Trophoblast cell (in vitro differentiated cells and primary cell): ENCODE measurements around the gene HOXA10.

Experiments
- DNase-seq, 2 donors: peaks; one replicate each; pipeline ENCODE4 v3.0.0-alpha.2; 2016
- H2AFZ ChIP-seq: 2 replicates; pipeline ENCODE4 v1.6.1; 2013; ENCODE audit warnings: low read length, moderate library complexity, mild to moderate bottlenecking; ENCODE audit not compliant: insufficient read depth, poor library complexity
- H2AK5ac ChIP-seq: 2 replicates; pipeline ENCODE4 v1.6.1; 2013; ENCODE audit warnings: mild to moderate bottlenecking, low read length
- H2BK120ac ChIP-seq: 2 replicates; pipeline ENCODE4 v1.6.1; 2013; ENCODE audit warnings: low read length, mild to moderate bottlenecking, moderate library complexity; ENCODE audit not compliant: insufficient read depth, poor library complexity
- H2BK12ac ChIP-seq: 2 replicates; pipeline ENCODE4 v1.6.1; 2013; ENCODE audit warnings: mild to moderate bottlenecking, low read length, moderate library complexity
- H2BK5ac ChIP-seq: 2 replicates; pipeline ENCODE4 v1.6.1; 2013; ENCODE audit warnings: low read length, low read depth, moderate library complexity, mild to moderate bottlenecking; ENCODE audit not compliant: poor library complexity
- H3K14ac ChIP-seq: 2 replicates; pipeline ENCODE4 v1.6.1; 2013; ENCODE audit warnings: mild to moderate bottlenecking, low read length
- H3K18ac ChIP-seq: 2 replicates; pipeline ENCODE4 v1.6.1; 2013; ENCODE audit warnings: mild to moderate bottlenecking, low read length
- H3K23ac ChIP-seq: 2 replicates; pipeline ENCODE4 v1.6.1; 2013; ENCODE audit warnings: low read length
- H3K27ac ChIP-seq: 2 replicates; pipeline ENCODE4 v1.5.1; 2013; ENCODE audit warnings: low read depth, mild to moderate bottlenecking, inconsistent platforms, low read length, moderate library complexity
- H3K27me3 ChIP-seq: 2 replicates; pipeline ENCODE4 v1.6.1; 2013; ENCODE audit warnings: inconsistent platforms, mild to moderate bottlenecking, low read length, moderate library complexity; ENCODE audit not compliant: insufficient read depth
- H3K36me3 ChIP-seq, 2 experiments: 1 replicate in 1 of 2; 2 replicates in 1 of 2; pipeline ENCODE4 v1.6.1; 2013; ENCODE audit warnings: low read length in 2 of 2, mild to moderate bottlenecking in 2 of 2, moderate library complexity in 1 of 2; ENCODE audit not compliant: insufficient read depth in 2 of 2, control insufficient read depth in 1 of 2
- H3K4ac ChIP-seq: 2 replicates; pipeline ENCODE4 v1.6.1; 2013; ENCODE audit warnings: low read depth, mild to moderate bottlenecking, low read length, moderate library complexity
- H3K4me1 ChIP-seq, 2 experiments: 1 replicate in 1 of 2; 2 replicates in 1 of 2; pipeline ENCODE4 v1.6.1; 2013; ENCODE audit warnings: low read length in 2 of 2, mild to moderate bottlenecking in 2 of 2, moderate library complexity in 1 of 2; ENCODE audit not compliant: insufficient read depth in 2 of 2, control insufficient read depth in 1 of 2
- H3K4me2 ChIP-seq: 2 replicates; pipeline ENCODE4 v1.6.1; 2013; ENCODE audit warnings: inconsistent platforms, mild to moderate bottlenecking, low read length, moderate library complexity
- H3K4me3 ChIP-seq: 2 replicates; pipeline ENCODE4 v1.5.1; 2013; ENCODE audit warnings: mild to moderate bottlenecking, low read depth, low read length, inconsistent platforms
- H3K79me1 ChIP-seq: one replicate; pipeline ENCODE4 v1.6.1; 2013; ENCODE audit warnings: low read length
- H3K79me2 ChIP-seq: 2 replicates; pipeline ENCODE4 v1.6.1; 2013; ENCODE audit warnings: low read length, mild to moderate bottlenecking; ENCODE audit not compliant: control insufficient read depth, insufficient read depth, poor library complexity
- H3K9ac ChIP-seq: 2 replicates; pipeline ENCODE4 v1.6.1; 2013; ENCODE audit warnings: mild to moderate bottlenecking, low read length
- H3K9me3 ChIP-seq: 2 replicates; pipeline ENCODE4 v1.6.1; 2013; ENCODE audit warnings: low read depth, mild to moderate bottlenecking, control low read depth, inconsistent platforms, low read length; ENCODE audit not compliant: insufficient read depth
- H4K12ac ChIP-seq: 2 replicates; pipeline ENCODE4 v1.6.1; 2013; ENCODE audit warnings: low read depth, mild to moderate bottlenecking, low read length, moderate library complexity
- H4K8ac ChIP-seq: 2 replicates; pipeline ENCODE4 v1.6.1; 2013; ENCODE audit warnings: low read depth, mild to moderate bottlenecking, low read length, moderate library complexity
- H4K91ac ChIP-seq: one replicate; pipeline ENCODE4 v1.6.1; 2013; ENCODE audit warnings: low read depth, mild to moderate bottlenecking, low read length, moderate library complexity
- WGBS: extraction: QIAGEN DNeasy Blood & Tissue Kit; methylation state at CpG from one replicate; pipeline ENCODE4 v1.1.7; 2013; ENCODE audit warnings: missing lambda C conversion rate; ENCODE audit not compliant: insufficient read length, insufficient coverage; ENCODE audit errors: extremely low coverage; 5-methylcytosine and 5-hydroxymethylcytosine counted together

The HOXA10 gene

GRCh38 chr7:27161721-27162560 lies 12.2 kb downstream of the HOXA10 start:
- no peak overlapping the region for H2BK5ac ChIP-seq
- no peaks in the 10 kb centered on the region for H3K36me3 ChIP-seq
- no peak overlapping the region for H3K27ac ChIP-seq
- H3K18ac ChIP-seq: no peak overlapping the region
- H4K91ac ChIP-seq: no peak overlapping the region
- no peak overlapping the region for H3K4me3 ChIP-seq
- no peaks in the 10 kb centered on the region for H3K79me1 ChIP-seq
- no peak overlapping the region for H4K12ac ChIP-seq
- peaks cover 86% of the 10 kb centered on the region for H3K27me3 ChIP-seq
- H3K23ac ChIP-seq: no peak overlapping the region
- no peak overlapping the region for H3K9ac ChIP-seq
- H3K4ac ChIP-seq: no peak overlapping the region
- WGBS: no CpG with 5 or more reads among the region's 30 CpGs
- DNase-seq: no peak
- H2AK5ac ChIP-seq: no peak overlapping the region
- H4K8ac ChIP-seq: no peak overlapping the region
- H3K14ac ChIP-seq: no peak overlapping the region
- H2AFZ ChIP-seq: no peak overlapping the region
- H2BK120ac ChIP-seq: no peak overlapping the region
- H3K9me3 ChIP-seq: peaks cover 49% of the 10 kb centered on the region
- H3K4me1 ChIP-seq: peaks cover 4 to 10% of the 10 kb centered on the region in 2 experiments
- peaks cover 1% of the 10 kb centered on the region for H3K79me2 ChIP-seq
- H2BK12ac ChIP-seq: no peak overlapping the region
- H3K4me2 ChIP-seq: no peak overlapping the region

DNA sequence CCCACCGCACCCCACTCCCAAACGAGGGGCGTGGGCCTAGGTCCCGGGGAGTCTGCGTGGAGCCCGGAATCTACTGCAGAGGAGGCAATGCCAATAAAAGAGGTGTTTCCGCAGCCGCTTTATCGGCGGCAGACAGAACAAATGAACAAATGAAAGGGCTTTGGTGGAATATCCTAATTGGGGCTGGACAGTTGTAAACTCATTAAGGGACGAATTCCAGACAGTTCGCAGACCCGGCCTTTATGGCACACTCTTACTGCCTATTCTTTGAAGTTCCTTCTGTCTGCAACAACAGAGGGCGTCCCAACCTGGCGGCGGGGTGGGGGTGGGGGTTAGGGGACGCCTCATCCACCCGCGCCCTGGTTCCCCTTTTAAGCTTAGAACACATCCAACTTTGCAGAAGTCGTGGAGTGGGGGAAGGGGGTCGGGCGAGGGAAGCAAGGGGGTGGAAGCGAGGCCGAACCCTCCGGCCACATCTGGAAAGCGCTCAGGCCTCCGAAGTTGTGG lies 12.9 kb downstream of the HOXA10 start:
- Histone ChIP-seq H3K9me3 (peaks cover 50% of the 10 kb centered on the region), H3K18ac (no peak overlapping the region), H3K4me1 (peaks cover 4 to 10% of the 10 kb centered on the region in 2 experiments), H2BK5ac (no peak overlapping the region), H3K27me3 (peaks cover 86% of the 10 kb centered on the region), H3K4me2 (peak overlapping the region; percentile 87), H3K4ac (no peak overlapping the region), H3K4me3 (no peak overlapping the region), H4K12ac (no peak overlapping the region), H2AK5ac (no peak overlapping the region), H4K91ac (no peak overlapping the region), H3K79me1 (no peaks in the 10 kb centered on the region), H4K8ac (no peak overlapping the region), H2BK12ac (no peak overlapping the region), H3K23ac (no peak overlapping the region), H2BK120ac (no peak overlapping the region), H2AFZ (no peak overlapping the region), H3K27ac (no peak overlapping the region), H3K36me3 (no peaks in the 10 kb centered on the region), H3K79me2 (peaks cover 1% of the 10 kb centered on the region), H3K9ac (no peak overlapping the region), H3K14ac (no peak overlapping the region)
- no CpG with 5 or more reads among the region's 27 CpGs for WGBS
- DNase-seq: no peak

- no peak overlapping the region for H2BK120ac ChIP-seq
- H3K4ac ChIP-seq: no peak overlapping the region
- no peak overlapping the region for H3K14ac ChIP-seq
- no peak overlapping the region for H2BK12ac ChIP-seq
- no peak overlapping the region for H3K9ac ChIP-seq
- H3K27ac ChIP-seq: no peak overlapping the region
- peaks cover 1% of the 10 kb centered on the region for H3K79me2 ChIP-seq
- no peak overlapping the region for H2AK5ac ChIP-seq
- peak overlapping the region; percentile 21 for H3K4me3 ChIP-seq
- H3K18ac ChIP-seq: no peak overlapping the region
- peak; percentile 67 to 87 for DNase-seq
- peak overlapping the region; percentile 16 for H2BK5ac ChIP-seq
- H4K91ac ChIP-seq: no peak overlapping the region
- peaks cover 86% of the 10 kb centered on the region for H3K27me3 ChIP-seq
- H3K4me1 ChIP-seq: peaks cover 4 to 12% of the 10 kb centered on the region in 2 experiments
- no CpG with 5 or more reads among the region's 54 CpGs for WGBS
- H3K36me3 ChIP-seq: no peaks in the 10 kb centered on the region
- H4K8ac ChIP-seq: peak overlapping the region; percentile 47
- peak overlapping the region; percentile 7 for H4K12ac ChIP-seq
- H2AFZ ChIP-seq: peak overlapping the region; percentile 93
- H3K4me2 ChIP-seq: peak overlapping the region; percentile 87
- peaks cover 48% of the 10 kb centered on the region for H3K9me3 ChIP-seq
- no peaks in the 10 kb centered on the region for H3K79me1 ChIP-seq
- no peak overlapping the region for H3K23ac ChIP-seq
These were observed 13.4 kb downstream of the HOXA10 start for GRCh38 chr7:27160546-27161213.

GRCh38 chr7:27160145-27160545 lies 14.0 kb downstream of the HOXA10 start:
- no peak overlapping the region for H3K4ac ChIP-seq
- peaks cover 49% of the 10 kb centered on the region for H3K9me3 ChIP-seq
- H3K4me3 ChIP-seq: no peak overlapping the region
- H3K14ac ChIP-seq: no peak overlapping the region
- no CpG with 5 or more reads among the region's 23 CpGs for WGBS
- peaks cover 4 to 12% of the 10 kb centered on the region in 2 experiments for H3K4me1 ChIP-seq
- H3K36me3 ChIP-seq: no peaks in the 10 kb centered on the region
- H2BK5ac ChIP-seq: no peak overlapping the region
- H3K27me3 ChIP-seq: peaks cover 86% of the 10 kb centered on the region
- H2BK12ac ChIP-seq: no peak overlapping the region
- H3K79me2 ChIP-seq: peaks cover 1% of the 10 kb centered on the region
- no peak overlapping the region for H2AK5ac ChIP-seq
- no peak overlapping the region for H4K12ac ChIP-seq
- H3K4me2 ChIP-seq: peak overlapping the region; percentile 87
- DNase-seq: no peak
- no peaks in the 10 kb centered on the region for H3K79me1 ChIP-seq
- no peak overlapping the region for H4K8ac ChIP-seq
- H3K23ac ChIP-seq: no peak overlapping the region
- no peak overlapping the region for H3K27ac ChIP-seq
- H2BK120ac ChIP-seq: no peak overlapping the region
- H3K18ac ChIP-seq: no peak overlapping the region
- H2AFZ ChIP-seq: no peak overlapping the region
- no peak overlapping the region for H3K9ac ChIP-seq
- no peak overlapping the region for H4K91ac ChIP-seq
